COR-L47 (cell line): Measurements from ENCODE around the gene POR.

Experiments used
- DNase-seq: peaks from one replicate; lab custom pipeline; 2025; lab: John Stamatoyannopoulos, UW

Gene POR

DNA sequence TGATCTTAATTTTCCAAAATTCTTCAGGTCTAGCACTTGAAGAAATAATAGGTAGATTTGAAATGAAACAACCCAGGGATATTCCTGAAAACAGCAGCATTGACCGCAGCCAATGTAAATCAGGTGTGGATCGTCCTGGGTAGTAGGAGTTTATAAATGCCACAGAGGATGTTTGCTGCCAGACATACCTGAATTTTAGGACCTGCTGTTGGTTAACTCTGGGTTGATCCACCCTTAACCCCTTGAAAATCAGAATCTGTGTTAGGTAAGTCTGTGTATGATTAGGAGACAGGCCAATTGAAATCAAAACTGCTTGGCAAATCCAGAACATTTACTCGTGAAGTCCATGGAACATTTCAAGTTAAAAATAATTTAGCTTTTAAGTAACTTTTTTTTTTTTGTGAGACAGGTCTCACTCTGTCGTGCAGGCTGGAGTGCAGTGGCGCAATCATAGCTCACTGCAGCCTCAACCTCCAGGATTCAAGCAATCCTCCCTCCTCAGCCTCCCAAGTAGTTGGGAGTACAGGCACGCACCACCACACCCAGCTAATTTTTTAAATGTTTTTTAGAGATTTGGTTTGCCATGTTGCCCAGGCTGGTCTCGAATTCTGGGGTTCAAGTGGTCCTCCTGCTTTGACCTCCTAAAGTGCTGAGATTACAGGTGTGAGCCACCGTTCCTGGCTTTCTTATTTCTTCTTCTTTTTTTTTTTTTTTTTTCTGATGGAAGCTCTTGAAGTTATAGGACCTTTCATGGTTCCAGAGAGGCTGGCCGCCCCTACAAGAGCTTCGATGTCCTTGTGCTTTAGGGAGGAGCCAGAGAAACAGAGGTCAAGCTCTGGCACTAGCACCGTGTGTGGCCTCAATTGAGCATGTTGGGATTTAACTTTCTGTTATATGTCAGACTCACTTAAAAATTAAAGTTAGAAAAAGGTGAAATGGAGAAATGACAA lies 2.0 kb downstream of the POR start:
- no peak for DNase-seq

DNA sequence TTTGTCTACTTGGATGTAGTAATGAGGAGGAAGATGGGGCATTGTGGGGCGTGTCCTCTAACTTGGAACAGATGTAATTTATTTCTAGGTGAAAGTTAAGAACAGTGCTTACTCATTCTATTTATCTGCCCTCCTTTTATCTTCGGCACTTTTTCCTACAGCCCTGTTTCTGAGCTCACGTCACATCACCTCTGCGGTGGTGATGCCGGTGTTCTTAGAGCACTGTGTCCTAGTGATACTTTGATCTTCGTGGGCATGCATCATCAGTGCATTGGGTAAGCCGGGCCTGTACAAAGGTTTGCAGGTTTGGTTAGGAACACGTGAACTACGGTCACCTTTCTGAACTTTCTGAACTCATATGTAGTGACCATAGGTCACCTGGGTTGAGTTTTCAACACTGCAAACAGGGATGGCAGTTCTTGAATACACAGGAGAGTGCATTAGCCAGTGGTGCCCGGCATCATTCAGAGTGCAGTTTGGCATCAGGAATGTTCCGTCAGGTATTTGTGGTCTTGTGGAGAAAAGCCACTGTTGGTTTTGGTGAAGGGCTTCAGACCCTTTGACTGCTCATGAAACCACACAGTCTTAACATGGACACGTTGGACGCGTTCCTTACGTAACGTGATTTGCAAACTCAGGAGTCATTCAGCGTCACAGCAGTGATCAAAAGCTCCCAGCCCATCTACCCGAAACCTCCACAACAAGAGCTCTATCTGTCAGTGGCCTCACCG lies 5.6 kb downstream of the POR start:
- no peak for DNase-seq

DNA sequence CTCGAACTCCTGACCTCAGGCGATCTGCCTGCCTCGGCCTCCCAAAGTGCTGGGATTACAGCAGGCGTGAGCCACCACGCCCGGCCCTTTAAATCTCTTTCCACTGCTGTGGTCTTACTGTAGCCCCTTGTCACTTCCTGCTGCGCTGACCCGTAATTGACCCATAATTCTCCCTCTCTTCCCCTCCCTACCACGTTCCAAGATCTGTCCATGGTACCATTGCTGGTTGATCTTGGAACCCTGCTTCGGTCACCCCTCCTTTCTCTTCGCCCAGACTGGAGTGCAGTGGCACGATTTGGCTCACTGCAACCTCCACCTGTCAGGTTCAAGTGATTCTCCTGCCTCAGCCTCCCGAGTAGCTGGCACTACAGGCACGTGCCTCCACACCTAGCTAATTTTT lies 6.5 kb downstream of the POR start:
- DNase-seq: no peak

DNA sequence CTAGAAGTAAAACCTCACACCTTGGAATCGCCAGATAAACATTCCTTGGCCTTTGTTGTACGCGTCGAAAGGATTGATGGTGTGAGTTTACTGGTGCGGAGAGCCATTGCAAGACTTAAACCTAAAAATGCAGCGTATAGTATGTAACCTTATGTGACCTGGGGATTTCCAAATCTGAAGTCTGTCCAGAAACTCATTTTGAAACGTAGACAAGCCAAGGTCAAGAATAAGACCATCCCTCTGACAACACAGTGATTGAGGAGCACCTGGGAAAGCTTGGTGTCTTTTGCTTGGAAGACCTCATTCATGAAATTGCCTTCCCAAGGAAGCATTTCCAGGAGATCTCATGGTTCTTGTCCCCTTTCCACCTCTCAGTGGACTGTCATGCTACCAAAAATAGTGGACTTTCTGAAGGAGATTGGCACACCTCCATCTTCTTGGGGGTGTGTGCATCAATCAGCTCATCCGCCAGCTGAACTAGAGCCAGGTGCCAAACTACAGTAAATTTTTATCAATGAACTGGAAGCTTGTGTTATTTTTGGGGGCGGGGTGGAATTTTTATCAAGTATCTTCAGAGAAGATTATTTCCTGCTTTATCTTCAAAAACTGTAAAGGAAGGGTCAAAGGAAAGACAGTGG lies 8.1 kb downstream of the POR start:
- no peak for DNase-seq

DNA sequence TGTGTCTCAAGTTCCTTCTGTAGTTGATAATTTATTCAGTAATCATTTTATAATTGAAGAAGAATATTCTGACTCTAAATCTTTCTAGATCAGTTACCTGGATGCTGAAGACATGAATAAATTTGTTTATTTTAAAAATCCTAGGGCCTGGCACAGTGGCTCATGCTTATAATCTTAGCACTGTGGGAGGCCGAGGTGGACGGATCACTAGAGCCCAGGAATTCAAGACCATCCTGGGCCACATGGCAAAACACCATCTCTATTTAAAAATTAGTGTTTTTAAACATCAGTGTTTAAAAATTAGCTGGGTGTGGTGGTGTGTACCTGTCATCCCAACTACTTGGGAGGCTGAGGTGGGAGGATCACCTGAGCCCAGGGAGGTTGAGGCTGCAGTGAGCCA lies 9.3 kb downstream of the POR start:
- no peak for DNase-seq

DNA sequence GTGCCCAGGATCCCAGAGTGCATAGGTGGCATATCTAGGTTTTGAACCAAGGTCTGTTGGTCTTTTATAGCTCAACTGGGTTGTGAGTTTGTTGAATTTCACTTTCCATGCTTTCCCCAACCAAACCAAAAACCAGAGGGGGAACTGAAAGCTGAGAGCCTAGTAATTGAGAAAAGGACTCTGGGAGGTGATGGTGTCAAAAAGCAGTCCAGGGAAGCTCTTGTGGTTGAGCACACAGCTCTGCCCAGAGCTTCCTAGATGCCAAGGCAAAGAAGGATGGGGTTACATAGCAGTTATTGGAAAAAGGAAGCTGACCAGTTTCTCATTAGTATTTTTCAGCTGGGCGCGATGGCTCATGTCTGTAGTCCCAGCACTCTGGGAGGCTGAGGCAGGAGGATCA lies 9.9 kb downstream of the POR start:
- no peak for DNase-seq

DNA sequence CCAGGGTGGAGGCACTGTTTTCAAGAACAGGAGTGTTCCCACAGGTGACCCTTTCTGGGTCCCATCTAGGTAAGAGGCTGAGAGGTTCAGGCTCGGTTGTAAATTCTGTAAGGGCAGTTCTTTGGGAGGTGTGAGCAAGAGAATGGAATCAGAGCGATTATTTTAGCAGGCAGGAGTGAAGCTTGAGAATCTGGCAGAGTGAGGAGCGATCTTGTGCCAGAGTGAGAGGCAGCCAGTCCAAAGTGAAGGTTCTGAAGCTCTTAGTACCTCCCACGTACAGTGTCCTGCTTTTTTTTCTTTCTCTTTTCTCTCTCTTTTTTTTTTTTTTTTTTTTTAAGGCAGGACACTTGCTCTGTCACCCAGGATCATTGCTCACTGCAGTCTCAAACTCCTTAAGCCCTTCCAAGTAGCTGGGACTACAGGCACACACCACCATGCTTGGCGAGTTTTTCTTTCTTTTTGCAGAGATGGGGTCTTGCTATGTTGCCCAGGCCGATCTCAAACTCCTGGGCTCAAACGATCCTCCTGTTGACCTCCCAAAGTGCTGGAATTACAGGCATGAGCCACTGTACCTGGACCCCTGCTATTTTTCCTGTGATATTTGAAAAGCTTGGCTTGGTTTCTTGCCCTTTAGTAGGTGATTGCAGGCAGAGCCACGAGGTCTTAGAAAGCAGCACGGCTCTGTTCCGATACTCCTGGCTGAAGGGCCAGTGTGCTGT lies 10.9 kb downstream of the POR start:
- no peak for DNase-seq

DNA sequence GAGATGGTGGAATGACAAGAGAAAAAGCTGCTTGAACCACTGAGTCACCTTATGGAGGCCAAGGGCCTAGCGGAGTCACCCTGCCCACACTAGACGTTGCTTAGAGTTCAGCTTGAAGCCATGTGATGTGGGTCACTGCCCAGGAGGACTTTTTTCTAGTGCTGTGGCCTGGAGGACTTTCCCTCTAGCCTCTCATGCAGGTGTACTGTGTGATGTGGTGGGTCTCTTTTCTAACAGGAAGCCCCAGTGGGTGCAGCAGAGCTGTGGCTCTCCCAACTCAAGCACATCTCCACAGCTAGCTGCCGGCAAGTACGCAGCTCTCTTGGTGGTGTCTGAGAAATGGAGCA lies 13.6 kb downstream of the POR start:
- no peak for DNase-seq

DNA sequence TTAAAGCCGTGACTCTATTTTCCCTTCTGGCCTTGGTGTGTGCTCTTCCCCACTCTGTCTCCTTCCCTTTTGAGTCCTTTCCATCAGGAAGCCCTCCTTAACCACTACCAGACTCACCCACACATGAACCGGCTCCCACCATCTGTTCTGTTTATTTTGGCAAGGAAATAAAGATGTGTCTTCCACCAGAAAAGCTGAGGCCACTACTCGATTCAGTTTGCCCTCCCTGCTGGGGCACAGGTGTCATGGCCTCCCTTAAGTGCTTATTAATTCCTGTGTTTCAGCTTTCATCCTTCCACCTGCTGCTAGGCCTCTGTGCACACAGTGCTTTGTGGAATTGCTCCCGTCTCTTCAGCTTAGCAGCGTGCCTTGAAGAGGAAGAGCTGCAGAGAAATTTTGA lies 16.7 kb downstream of the POR start:
- DNase-seq: peak; percentile 87

DNA sequence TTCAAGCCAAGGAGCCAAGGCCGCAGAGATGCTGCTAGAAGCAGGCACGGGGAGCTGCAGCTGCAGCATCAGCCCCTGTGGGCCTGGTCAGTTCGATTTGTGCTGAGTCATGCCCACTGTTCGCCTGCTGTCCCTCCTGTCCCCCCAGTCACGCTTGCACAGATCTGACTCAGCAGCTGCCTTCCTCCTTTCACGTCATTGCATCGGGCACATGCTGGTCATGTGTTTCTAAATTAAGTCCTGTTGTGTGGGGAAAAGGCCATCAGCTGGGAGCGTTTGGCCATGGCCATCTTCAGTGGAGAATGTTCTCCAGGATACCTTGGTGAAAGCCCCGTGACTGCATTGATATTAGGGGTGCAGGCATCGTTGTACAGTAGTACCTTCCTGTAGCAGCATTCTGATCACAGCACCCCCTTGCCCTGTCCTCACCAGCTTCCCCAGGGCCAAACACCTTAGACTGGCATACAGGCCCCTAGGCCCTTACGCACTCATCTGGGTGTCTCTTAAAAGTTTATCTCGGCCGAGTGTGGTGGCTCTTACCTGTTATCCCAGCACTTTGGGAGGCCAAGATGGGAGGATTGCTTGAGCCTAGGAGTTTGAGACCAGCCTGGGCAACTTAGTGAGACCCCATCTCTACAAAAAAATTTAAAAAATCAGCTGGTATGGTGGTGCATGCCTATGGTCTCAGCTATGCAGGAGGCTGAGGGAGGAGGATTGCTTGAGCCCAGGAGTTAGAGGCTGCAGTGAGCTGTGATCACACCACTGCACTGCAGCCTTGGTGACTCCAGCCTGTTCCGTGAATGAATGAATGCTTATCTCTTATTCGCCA lies 23.2 kb downstream of the POR start:
- DNase-seq: no peak

DNA sequence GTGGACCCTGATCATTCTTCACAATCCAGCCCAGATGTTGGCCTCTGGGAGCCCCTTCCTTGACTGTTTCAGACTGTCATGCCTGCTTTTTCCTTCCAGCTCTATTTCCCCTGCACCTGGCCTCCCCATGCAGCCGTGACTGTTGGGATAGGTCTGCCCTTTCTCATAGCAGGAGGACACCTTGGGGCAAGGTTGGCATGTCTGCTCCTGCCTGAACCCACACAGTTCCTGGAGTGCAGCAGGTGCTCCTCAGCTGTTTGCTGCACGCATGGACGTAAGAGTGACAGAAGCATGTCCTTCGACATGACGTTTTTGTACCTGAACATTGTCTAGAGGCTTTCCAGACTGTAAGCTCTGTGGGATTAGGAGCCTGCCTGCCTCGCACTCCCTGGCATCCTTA lies 24.0 kb downstream of the POR start:
- DNase-seq: peak; percentile 27

DNA sequence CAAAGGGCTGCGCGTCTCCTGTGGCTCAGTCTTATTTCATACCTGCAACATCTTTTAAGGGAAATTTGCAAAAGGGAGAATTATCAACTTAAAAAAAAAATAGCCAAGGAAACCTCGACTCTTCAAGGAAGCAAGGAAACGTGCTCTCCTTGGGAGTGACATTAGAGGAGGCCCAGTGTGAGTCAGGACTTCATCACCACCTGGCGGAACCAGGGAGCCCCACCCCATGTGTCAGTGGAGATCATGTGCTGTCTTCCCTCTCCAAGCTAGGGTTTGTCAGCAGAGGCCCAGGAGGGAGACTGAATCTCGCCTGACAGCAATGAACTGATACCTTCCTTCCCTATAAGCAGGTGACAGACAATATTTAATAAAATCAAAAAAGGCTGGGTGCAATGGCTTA lies 28.9 kb downstream of the POR start:
- DNase-seq: no peak

DNA sequence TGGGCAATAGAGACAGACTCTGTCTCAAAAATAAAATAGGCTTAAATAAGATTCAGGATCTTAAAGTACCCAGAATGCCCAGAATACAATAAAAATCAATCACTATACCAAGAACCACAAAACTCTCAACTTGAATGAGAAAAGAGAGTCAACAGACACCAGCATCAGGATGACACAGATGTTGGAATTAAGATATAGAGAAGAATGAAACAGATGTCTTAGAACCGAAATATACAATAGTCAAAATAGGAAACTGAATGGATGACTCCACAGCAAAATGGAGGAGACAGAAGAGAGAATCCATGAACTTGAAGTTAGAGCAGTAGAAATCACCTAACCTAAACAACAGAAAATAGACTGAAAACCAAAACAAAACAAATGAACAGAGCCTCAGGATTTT lies 29.6 kb downstream of the POR start:
- no peak for DNase-seq

DNA sequence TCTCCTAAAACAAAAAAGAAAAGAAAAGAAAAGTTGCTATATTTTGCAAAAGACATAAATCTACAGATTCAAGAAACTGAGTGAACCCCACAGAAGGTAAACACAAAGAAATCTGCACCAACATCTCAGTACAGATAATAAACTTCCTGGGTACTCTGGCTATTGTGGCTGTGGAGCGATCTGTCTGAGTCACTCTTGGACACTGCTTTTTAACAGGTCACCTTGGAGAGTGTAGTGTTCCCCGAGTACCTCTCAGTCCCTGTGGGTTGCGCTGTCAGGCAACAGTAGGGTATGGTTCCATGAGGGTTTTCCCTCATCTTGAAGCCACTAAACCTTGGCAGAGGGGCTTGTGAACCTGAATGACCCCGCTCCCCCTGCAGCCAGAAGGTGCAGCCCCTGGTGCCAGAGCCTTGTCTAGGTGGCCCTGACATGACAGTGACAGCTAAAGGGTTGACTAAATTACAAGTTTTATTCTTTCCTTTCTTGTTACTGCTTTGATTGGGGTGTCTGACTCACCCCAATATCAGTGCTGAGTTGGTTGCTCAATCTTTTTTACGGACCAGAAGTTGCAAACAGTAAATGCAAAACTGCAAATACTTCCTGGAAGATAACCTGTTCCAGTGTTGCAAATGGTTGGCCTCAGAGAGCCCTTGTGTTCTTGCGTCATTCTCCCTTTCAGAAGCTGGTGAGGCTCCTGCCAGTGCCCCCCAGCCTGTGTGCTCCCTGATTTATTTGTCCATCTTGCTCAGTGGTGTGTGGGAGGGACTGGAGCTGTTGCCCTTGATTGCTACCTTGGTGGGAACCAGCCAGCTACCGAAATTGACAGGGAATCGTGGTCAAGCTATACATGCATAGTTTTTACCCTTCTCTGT lies 30.6 kb downstream of the POR start:
- no peak for DNase-seq

DNA sequence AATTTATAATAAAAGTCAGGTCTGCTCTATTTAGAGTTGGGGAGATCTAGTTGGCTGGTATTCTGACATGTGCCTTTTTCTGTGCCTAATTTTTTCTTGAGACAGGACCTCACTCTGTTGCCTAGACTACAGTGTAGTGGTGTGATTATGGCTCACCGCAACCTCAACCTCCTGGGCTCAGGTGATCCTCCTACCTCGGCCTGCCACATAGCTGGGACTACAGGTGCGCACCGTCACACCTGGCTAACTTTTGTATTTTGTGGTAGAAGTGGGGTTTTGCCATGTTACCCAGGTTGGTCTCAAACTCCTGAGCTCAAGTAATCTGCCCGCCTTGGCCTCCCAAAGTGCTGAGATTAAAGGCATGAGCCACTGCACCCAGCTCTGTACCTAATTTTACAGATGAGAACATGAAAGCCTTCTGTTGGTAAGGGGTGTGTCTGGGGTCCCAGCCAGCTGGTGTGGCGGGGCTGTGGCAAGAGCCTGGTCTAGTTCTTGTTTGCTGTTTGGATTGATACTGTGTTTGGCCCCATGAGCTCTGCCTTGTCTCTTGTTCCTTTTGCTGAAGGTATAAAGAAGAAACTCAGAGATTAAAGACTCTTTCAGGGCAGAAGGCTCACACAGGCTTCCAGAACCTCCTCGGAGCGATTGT lies 31.4 kb downstream of the POR start:
- no peak for DNase-seq

DNA sequence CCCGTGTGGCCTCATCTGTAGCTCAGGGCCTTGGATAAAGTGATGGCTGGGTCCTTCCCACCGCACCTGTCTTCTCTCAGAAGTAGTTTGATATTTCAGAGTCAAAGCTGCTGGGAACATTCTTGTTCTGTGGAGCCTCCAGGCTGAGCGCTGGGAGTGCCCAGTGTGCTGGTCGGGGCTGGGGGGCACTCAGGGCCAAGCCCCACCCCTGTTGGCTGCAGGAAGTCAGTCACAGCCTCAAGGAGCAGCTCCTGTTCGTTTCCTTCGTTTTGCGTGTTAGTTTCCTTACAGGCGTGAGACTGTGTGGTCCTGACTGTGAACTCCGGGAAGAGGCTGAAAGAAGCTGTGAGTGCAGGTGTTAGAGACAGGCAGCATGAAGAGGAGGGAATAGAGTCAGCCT lies 33.2 kb downstream of the POR start:
- DNase-seq: no peak

DNA sequence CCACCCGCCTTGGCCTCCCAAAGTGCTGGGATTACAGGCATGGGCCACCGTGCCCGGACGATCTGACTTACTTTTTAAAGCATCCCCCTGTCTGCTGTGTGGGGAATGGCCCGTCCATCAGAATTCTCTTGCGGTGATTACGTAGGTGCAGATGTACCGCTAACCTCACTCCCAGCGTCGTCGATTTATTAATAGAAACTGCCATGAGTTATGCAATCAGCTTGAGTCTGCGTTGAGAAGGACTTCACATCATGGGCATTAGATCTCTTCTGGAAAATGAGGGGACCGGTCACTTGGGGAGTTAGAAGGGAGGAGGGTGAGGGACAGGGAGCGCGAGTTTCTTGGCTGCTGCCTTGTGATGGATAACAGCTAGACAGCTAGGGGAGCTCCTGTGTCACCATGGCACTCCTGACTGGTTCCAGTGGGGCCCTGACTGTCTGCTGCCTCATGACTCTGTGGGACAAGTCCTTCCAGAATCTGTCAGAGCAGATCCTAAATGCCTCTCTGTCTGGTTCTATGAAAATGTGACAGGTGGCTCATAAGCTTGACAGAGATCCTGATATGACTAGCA lies 35.2 kb downstream of the POR start:
- DNase-seq: no peak

DNA sequence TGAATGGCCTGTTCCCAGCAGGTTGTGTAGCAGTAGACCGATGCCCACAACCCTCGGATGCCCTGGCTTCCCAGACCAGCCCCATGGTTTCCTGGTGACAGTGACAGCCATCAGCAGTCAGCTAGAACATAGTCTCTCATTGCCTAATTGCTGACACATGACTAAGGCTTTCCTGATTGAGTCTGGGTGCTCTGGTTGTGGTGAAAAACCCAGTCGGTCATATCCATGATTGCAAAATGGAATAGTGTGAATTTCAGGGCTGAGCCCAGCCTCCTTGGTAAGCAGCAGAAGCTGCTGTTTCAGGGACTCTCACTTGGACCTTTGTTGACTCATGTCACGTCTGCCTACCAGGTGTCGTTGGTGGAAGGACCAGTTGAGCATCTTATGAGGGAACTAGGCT lies 36.6 kb downstream of the POR start:
- no peak for DNase-seq

DNA sequence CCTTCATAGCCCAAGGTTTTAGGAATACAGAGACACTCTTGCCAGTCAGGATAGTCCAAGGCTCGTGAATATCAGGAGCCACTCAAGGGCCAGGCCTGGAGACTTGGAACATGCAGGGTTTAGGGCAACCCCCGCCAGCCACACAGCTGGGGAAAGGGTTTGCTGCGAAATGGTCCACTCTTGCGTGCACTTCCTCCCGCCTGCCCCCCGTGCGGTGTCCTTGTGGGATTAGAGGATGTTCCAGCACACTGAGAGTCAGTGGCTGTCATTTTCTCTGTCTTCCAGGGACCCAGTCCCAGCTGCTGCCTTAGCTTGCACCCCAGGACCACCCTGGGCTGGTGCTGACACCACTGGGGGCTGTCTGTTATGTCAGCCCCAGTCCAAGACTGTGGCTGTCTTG lies 38.5 kb downstream of the POR start:
- DNase-seq: no peak

DNA sequence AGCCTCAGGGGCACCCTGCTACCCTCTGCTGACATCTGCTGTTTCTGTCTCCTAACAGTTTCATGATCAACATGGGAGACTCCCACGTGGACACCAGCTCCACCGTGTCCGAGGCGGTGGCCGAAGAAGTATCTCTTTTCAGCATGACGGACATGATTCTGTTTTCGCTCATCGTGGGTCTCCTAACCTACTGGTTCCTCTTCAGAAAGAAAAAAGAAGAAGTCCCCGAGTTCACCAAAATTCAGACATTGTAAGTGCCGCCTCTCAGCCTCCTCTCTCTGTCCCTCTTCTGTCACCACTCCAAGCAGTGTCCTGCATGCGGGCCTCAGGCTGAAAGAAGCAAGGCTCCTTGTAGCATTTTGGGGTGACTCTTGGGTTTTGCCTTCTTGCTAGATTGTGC lies 39.0 kb downstream of the POR start:
- DNase-seq: no peak
